GM18520 (cell line): ENCODE data around the gene TST.

Experiments used
- ATAC-seq: cut with Tn5 transposase; IDR thresholded peaks from one replicate; pipeline ENCODE4 v1.9.1; 2021; ENCODE audit not compliant: unreplicated experiment

The TST gene

DNA sequence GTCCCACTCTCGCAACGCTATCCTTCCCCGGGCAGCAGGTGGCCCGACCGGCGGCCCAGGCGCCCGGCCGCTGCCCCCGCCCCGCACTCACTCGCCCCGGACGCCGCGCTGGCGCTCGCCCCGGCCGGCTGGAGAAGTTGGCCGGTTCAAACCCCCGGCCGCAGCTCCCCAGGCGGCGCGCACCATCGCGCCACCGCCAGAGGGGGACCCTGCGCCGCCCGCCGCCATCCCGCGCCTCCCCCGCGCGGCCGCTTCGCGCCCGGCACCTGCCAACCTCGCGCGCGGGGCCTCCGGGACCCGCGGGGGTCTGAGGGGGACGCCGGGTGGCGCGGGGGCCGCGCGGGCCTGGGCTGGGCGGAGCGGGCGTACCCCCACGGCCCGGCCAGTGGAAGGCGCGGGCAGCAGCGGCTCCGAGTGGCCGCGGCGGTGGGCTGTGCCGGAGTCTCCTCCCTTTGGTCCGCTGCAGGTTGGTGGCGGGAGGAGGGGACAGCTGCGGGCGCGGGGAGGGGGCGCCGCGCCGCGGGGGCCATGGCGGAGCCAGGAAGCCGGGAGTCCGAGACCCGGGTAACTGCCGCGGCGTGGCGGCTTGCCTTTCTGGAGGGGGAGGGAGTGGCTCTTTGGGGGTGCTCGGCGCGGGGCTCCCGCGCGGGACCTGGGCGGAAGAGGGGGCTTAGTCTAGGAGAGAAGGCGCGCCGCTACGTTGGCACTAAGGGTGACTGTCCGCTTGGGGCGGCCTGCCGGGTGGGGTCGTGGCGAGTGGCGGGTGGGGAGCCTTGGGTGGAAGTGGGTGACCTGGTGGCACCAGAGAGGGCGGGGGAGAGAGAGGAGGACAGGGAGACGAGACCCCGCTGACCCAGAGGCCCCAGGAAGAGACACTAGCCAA is at the start of gene TST, which contains the start of gene MPST:
Gene TST (minus strand): TSS at position 139 of the 883 bp plus-strand sequence. CDS start 715 bp downstream, outside the sequence.
Gene MPST (plus strand): TSS at position 434 of the 883 bp plus-strand sequence. CDS start 95 bp downstream, at position 529.
- ATAC-seq = no peak

DNA sequence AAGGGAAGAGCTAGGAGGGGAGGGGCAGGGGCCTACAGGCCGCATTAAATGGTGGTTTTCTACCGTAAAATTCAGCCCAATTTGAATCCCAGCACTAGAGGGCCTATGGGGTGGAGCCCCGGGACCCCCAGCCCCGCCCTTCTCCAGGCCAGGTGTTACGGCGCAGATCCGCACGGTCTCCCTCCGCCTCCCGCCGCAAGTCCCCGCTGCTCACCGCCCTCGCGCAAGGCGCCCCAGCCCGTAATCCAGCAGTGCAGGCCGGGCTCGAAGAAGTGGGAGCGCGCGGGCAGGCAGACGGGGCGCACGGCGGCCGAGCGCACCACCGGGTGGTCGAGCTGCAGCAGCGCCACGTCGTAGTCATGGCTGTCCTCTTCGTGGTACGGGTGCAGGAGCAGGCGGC is 49.6 kb upstream of the TST start:
- ATAC-seq = no peak

DNA sequence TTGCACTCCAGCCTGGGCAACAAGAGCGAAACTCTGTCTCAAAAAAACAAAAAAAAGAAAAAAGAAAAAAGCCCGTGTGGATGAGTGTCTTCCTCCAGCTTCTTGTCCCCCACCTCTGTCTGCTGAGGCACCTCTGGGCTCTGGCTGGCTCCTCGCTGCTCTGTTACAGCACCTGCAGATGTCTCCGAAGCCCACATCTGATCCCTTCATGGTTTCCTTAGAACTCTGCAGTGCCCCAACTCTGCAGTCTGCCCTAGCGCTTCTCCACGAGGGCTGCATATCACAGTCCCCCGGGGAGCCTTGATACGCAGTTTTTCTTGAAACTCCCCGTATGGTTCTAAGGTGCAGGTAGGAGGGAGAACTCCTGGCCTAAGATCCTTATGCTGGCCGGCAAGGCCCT is 48.2 kb upstream of the TST start:
- ATAC-seq = no peak

DNA sequence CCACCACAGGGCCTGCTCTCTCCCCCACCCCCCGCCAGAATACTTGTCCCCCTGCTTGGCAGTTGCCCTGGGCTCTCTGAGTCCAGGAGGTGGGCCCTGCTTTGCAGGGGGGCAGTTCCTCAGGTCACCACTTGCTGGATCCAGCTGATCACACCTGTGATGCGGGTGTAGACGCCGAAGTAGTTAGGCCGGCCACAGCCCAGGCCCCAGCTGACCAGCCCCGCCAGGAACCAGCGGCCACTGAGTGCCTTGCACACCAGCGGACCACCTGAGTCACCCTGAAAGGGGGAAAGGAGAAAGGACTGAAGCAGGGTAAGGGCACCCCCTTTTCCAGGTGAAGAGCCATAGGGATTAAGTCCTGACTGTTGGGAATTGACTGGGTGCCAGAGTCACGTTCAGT is 46.7 kb upstream of the TST start:
- ATAC-seq = no peak

- ATAC-seq = no peak
Measured at GRCh38 chr22:37065180-37065579, 45.9 kb upstream of the TST start.

GRCh38 chr22:37064553-37064952 is 45.3 kb upstream of the TST start:
- ATAC-seq = no peak

DNA sequence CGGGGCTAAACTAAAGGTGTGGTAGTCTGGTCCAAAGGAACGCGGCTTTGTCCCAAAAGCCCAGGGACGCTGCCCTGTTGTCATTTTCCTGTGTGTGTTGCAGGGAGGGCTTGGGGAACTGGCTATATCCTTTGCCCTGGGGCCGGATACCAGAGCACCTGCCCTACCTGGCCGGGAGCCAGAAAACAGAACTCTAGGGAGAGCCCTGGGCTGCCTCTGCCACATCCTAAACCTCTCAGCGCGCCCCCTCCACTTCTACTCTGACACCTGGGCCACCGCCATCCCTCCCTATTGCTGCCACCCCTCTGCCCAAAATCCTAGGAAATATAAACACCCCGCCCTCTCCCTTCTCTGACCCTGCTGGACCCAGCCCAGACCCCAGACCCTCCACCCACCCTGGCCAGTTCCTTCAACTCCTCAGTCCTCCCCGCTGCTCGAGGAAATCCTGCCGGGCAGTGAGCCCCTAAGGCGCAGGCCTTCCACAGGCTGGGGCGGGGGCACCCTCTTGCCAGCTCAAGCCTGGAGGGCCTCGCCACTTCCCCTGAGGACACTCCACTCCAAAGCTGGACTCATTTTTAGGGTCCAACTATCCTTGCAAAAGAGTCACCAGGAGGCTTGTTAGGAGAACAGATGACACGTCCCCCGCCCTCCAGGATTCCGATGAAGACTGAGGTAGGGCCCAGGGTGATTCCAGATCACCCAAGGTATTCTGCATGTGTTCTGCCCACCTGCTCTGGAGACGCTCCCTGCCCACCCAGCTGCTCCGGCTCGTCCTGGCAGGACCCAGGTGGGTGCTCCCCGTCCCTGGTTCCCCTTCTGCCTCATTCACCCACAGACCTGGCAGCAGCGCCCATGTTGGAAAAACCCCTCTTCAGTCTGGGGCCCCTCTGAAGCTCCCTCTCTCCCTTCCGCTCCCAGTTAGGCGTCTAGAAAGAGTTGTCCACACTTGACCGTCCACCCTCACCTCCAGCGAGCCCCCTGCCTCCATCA is 44.5 kb upstream of the TST start:
- ATAC-seq = no peak

DNA sequence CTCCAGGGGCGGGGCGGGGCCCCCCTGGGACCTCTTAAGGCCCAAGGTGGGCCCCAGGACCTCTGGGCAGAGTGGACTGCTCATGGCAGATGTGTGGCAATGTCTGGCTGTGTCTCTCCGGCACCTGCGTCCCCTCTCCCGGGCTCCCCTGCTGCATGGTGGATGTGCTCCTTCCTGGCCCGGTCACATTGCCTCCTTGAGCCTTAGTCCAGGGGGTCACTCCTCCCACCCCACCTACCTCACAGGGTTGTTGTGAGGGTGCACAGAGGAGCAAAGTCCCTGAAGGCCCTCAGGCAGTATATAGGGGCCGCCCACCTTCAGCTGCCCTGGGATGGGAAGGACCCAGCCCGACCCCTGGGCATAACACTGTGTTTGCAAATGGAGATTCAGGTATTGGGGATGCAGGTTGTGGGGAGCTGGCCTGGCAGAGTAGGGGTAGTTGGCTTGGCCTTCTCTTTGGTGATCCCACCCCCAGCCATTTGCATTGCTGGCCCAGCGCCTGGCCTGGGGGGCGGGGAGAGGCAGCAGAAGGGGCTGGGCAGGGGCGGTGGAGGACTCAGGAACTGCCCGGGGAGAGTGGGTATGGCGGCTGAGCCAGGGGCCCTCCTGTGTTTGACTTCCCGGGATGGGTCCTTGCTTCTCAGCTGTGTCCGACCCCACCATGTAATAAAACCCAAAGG is 43.6 kb upstream of the TST start:
- no peak for ATAC-seq

DNA sequence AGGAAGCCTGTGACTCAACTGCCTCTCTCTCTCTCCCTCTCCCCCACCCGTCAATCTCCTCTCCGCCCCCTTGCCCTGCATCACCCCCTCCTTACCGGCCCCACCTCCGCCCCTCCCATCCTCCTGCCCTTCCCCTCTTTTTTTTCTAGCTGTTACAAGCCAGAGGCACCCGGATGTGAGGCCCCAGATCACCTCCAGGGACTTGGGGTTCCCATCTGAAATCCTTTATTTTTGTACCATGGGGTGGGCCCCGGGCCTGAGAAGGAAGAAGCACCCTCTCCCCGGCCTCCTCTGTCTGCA is 43.1 kb upstream of the TST start:
- ATAC-seq = no peak

DNA sequence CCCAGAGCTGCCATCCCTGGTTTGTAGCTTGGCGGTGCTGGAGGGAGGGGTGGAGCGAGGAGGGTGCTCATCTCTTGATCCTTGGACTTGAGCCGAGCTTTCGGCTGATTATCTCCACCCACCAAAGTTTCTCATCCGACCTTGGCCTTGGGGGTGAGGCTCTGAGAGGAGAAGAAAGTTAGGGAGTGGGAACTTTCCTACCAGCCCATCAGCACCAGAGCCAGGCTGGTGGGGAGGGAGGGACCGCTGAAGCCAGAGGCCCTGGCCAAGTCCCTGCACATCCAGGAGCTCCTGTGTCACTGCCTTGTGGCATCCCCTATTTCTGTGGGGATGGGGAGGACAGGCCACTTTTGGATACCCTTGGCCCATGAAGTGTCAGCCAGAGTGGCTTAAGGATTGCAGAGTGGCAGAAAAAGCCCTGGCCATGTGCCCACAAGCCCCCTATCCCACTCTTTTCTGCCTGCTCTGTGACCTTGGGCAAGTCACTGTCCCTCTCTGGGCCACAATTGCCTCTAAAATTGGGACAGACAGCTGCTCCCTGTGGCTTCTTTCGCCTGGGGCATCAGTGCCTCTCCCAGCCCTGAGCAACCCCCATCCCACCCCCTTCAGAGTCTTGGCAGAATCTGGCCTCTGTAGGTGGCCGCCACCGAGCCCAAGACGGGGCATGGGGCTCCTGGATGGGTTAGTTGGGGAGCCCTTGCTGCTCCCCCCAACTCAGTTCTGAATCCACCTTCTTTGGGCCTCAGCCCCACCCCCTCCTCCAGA is 42.5 kb upstream of the TST start:
- no peak for ATAC-seq

DNA sequence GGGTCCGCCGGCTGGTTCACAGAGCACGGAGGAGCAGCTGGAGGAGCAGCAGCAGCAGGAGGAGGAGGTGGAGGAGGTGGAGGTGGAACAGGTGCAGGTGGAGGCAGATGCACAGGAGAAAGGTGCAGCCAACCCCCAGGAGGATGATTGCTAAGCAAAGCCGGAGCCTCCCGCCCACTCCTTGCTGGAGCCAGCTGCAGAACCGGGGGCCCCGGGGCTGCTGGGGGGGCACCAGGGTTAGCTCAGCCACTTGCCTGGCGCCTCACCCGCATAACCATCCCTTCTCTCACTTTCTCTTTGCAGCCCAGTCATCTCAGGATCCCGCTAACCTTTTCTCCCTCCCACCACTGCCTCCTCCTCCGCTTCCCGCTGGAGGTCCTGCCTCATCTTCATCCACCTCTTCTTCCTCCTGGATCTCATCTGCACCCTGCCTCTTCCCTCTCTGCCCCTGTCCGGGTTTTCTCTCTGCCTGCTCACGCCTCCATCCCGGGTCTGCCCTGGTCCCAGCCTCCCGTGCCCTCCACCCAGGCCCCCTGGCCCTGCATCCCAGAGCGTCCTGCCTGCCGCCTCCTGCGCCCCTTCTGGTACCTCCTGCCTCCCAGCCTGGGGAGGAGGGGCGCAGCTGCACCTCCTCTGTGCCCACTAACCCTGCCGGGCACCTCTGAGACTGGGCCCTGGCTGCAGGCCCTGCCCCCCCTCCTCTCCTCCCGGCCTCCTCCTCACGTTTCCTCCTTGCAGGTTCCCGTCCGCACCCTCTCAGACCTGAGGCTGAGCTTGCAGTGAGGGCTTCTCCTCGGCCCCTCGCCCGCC is 41.8 kb upstream of the TST start:
- ATAC-seq = no peak

GRCh38 chr22:37059876-37060449 is 40.7 kb upstream of the TST start:
- ATAC-seq = no peak

- no peak for ATAC-seq
Measured at GRCh38 chr22:37058917-37059701, 39.9 kb upstream of the TST start.

- no peak for ATAC-seq
Measured at GRCh38 chr22:37057796-37058510, 38.7 kb upstream of the TST start.

DNA sequence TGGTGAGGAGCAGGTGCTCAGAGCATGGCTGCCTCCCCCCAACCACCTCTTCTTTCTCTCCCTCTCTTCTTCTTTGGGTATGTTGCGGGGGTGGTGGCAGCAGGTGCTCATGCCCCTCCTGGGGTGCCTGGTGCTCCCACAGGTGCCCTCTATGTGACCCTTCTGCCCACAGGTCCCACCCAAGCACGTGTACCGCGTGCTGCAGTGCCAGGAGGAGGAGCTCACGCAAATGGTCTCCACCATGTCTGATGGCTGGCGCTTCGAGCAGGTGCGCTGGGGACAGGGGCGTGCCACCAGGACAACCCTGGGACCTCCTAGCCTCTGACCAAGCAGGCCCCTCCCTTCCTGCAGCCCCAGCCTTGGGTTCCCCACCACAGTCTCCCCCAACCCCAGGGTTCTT is 38.0 kb upstream of the TST start:
- ATAC-seq = no peak

DNA sequence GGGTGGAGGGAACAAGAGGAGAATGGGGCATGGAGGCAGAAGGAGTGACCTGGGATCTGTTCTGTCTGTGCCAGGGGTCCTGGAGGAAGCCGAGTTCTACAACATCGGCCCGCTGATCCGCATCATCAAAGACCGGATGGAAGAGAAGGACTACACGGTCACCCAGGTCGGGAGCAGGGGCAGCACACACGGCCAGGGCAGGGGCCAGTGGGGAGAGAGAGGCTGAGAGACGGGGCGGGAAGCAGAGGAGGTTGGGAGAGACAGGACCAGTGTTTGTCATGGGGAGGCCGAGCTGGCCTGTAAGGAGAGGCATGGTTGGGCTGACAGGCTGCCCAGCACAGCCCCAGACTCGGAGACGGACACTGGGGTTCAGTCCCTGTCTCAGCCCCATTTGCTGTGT is 37.0 kb upstream of the TST start:
- no peak for ATAC-seq

DNA sequence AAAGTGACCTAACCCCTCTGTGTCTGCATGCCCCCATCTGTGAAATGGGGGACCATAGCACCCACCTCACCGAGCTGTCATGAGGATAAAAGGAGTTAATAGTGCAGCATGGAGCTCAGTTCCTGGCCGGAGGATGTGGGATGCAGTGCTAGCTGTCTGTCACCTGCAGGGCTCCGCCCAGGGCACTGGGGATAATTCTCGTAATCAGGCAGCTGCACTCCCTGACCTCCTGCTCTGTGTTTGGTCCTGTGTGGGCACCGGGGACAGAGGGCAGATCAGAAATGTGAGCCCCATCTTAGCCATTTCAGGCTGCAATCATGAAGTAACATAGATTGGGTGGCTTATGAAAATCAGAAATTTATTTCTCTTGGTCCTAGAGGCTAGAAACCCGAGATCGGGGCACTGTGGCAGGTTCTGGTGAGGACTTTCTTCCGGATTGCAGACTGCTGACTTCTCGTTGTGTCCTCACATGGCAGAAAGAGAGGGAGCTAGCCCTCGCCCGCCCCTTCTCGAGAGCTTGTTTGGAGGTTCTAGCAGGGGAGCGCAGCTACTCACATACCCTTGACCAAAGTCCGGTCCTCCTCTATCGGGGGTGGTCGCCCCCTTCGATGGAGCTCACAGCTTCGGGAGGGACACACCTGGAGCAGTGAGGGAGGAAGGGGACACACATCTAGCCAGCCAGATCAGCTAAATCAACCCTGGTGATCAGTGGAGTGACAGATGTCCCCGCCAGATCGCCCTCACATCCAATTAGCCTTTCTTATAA is 35.5 kb upstream of the TST start:
- no peak for ATAC-seq
